ENCODE data around the gene IFT122. TPM values are rescaled to one million over a fixed set of nuclear protein-coding genes. Genes with fewer than 3 reads are reported as not detected.
A peak's percentile ranks its signal among the peaks of the same experiment; 100 is the strongest.
"Not testable (repeated sequence)": the region's sequence is repeated elsewhere in the genome, so short reads cannot be mapped to it uniquely, and the experiment has no call there.

IFT122 gene
- total RNA-seq, 1 donor from 2014 or later = 17.7 TPM

- Histone ChIP-seq H3K79me2 (ENCODE audit: insufficient read depth, low read length) (no peaks in the 10 kb centered on the region), H3K4me2 (ENCODE audit: low read length) (peak overlapping the region; percentile 78), H3K27ac (ENCODE audit: low read depth, low read length) (peak overlapping the region; percentile 34), H3K27me3 (ENCODE audit: insufficient read depth, low read length) (no peaks in the 10 kb centered on the region), H3K36me3 (ENCODE audit: insufficient read depth, low read length) (no peaks in the 10 kb centered on the region), H3K4me1 (ENCODE audit: insufficient read depth, low read length) (peaks cover 24% of the 10 kb centered on the region), H4K20me1 (ENCODE audit: insufficient read depth, low read length) (no peaks in the 10 kb centered on the region), H2AFZ (ENCODE audit: low read depth, low read length) (no peak overlapping the region), H3K9ac (ENCODE audit: low read length) (peak overlapping the region; percentile 23), H3K4me3 (ENCODE audit: insufficient read depth, low read depth, low read length) (no peak overlapping the region), H3K9me3 (ENCODE audit: insufficient read depth, low read depth, low read length) (no peaks in the 10 kb centered on the region)
- Mint-ChIP-seq H3K4me1 (ENCODE audit: low read depth, unreplicated experiment) (peaks cover 24% of the 10 kb centered on the region), H3K9me3 (ENCODE audit: unreplicated experiment) (peaks cover 2% of the 10 kb centered on the region), H3K27ac (ENCODE audit: unreplicated experiment) (peak overlapping the region; percentile 77), H3K4me3 (ENCODE audit: unreplicated experiment) (no peak overlapping the region), H3K27me3 (ENCODE audit: low read depth, unreplicated experiment) (peaks cover under 1% of the 10 kb centered on the region), H3K36me3 (ENCODE audit: low read depth, unreplicated experiment) (no peaks in the 10 kb centered on the region)
- DNase-seq (ENCODE audit: low read depth) (peak; percentile 47), FAIRE-seq (no peak)
- TF ChIP-seq, protein P1, sequence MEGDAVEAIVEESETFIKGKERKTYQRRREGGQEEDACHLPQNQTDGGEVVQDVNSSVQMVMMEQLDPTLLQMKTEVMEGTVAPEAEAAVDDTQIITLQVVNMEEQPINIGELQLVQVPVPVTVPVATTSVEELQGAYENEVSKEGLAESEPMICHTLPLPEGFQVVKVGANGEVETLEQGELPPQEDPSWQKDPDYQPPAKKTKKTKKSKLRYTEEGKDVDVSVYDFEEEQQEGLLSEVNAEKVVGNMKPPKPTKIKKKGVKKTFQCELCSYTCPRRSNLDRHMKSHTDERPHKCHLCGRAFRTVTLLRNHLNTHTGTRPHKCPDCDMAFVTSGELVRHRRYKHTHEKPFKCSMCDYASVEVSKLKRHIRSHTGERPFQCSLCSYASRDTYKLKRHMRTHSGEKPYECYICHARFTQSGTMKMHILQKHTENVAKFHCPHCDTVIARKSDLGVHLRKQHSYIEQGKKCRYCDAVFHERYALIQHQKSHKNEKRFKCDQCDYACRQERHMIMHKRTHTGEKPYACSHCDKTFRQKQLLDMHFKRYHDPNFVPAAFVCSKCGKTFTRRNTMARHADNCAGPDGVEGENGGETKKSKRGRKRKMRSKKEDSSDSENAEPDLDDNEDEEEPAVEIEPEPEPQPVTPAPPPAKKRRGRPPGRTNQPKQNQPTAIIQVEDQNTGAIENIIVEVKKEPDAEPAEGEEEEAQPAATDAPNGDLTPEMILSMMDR (IDR thresholded peaks at IDR 0.05; ENCODE audit: insufficient read depth, low read depth, low read length) = no peak
- TF ChIP-seq EZH2 (IDR thresholded peaks at IDR 0.05; ENCODE audit: insufficient read depth, low read length) = no peak
Observed at GRCh38 chr3:129412542-129413198, 27.4 kb upstream of the IFT122 start.

- H3K4me3 Mint-ChIP-seq (ENCODE audit: unreplicated experiment); H2AFZ ChIP-seq (ENCODE audit: low read depth, low read length); DNase-seq (ENCODE audit: low read depth); H3K27me3 ChIP-seq (ENCODE audit: insufficient read depth, low read length); H3K36me3 ChIP-seq (ENCODE audit: insufficient read depth, low read length); FAIRE-seq; H4K20me1 ChIP-seq (ENCODE audit: insufficient read depth, low read length); H3K9me3 ChIP-seq (ENCODE audit: insufficient read depth, low read depth, low read length); H3K9me3 Mint-ChIP-seq (ENCODE audit: unreplicated experiment); H3K79me2 ChIP-seq (ENCODE audit: insufficient read depth, low read length); H3K36me3 Mint-ChIP-seq (ENCODE audit: low read depth, unreplicated experiment); H3K4me3 ChIP-seq (ENCODE audit: insufficient read depth, low read depth, low read length); H3K27me3 Mint-ChIP-seq (ENCODE audit: low read depth, unreplicated experiment): not testable (repeated sequence)
- Mint-ChIP-seq H3K4me1 (ENCODE audit: low read depth, unreplicated experiment) (peaks cover 24% of the 10 kb centered on the region), H3K27ac (ENCODE audit: unreplicated experiment) (peak overlapping the region; percentile 77)
- Histone ChIP-seq H3K27ac (ENCODE audit: low read depth, low read length) (peak overlapping the region; percentile 69), H3K9ac (ENCODE audit: low read length) (peak overlapping the region; percentile 23), H3K4me2 (ENCODE audit: low read length) (peak overlapping the region; percentile 78), H3K4me1 (ENCODE audit: insufficient read depth, low read length) (peaks cover 24% of the 10 kb centered on the region)
Observed at GRCh38 chr3:129413238-129413637, 26.8 kb upstream of the IFT122 start.

GRCh38 chr3:129413687-129414506, 26.1 kb upstream of the IFT122 start:
- Histone ChIP-seq H4K20me1 (ENCODE audit: insufficient read depth, low read length) (no peaks in the 10 kb centered on the region), H3K4me1 (ENCODE audit: insufficient read depth, low read length) (peaks cover 24% of the 10 kb centered on the region), H3K36me3 (ENCODE audit: insufficient read depth, low read length) (no peaks in the 10 kb centered on the region), H3K27ac (ENCODE audit: low read depth, low read length) (peak overlapping the region; percentile 69), H3K27me3 (ENCODE audit: insufficient read depth, low read length) (peaks cover 3% of the 10 kb centered on the region), H2AFZ (ENCODE audit: low read depth, low read length) (no peak overlapping the region), H3K4me3 (ENCODE audit: insufficient read depth, low read depth, low read length) (peak overlapping the region; percentile 7), H3K9me3 (ENCODE audit: insufficient read depth, low read depth, low read length) (no peaks in the 10 kb centered on the region), H3K9ac (ENCODE audit: low read length) (peak overlapping the region; percentile 60), H3K79me2 (ENCODE audit: insufficient read depth, low read length) (no peaks in the 10 kb centered on the region), H3K4me2 (ENCODE audit: low read length) (peak overlapping the region; percentile 78)
- Mint-ChIP-seq H3K4me3 (ENCODE audit: unreplicated experiment) (no peak overlapping the region), H3K27me3 (ENCODE audit: low read depth, unreplicated experiment) (no peaks in the 10 kb centered on the region), H3K27ac (ENCODE audit: unreplicated experiment) (peak overlapping the region; percentile 36), H3K4me1 (ENCODE audit: low read depth, unreplicated experiment) (peaks cover 24% of the 10 kb centered on the region), H3K9me3 (ENCODE audit: unreplicated experiment) (peaks cover 2% of the 10 kb centered on the region), H3K36me3 (ENCODE audit: low read depth, unreplicated experiment) (no peaks in the 10 kb centered on the region)
- TF ChIP-seq, protein P1 (IDR thresholded peaks at IDR 0.05; ENCODE audit: insufficient read depth, low read depth, low read length) = no peak
- no peak for TF ChIP-seq EZH2 (IDR thresholded peaks at IDR 0.05; ENCODE audit: insufficient read depth, low read length)
- DNase-seq (ENCODE audit: low read depth) (peak; percentile 97), FAIRE-seq (peak; percentile 76)
